CD4-positive, alpha-beta T cell treated with Interleukin-21 for 1 hour (primary cell): ENCODE results near the gene SNX20.
A peak's percentile ranks its signal among the peaks of the same experiment; 100 is the strongest.

Experiments used
- DNase-seq: peaks from one replicate; pipeline ENCODE4 v3.0.0-alpha.2; 2020

Gene SNX20

DNA sequence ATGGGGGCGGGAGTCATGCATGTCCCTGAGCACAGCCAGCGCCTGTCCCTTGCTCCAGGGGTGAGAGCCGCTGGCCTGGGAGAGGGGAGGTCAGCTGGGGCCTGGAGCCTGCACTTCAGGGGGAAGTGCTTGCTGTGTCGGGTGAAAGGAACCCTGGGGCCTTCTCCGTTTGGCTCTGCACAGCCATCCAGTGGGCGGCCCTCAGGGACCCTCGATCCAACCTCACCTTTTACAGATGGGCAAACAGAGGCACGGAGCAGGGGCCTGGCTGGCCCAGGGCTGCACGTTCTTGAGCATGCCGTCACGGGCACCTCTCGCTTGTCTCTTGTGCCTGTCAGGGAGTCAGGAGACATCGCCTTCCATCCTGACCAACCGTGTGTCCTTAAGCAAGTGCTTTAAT lies 1.8 kb downstream of the SNX20 start:
- no peak for DNase-seq

DNA sequence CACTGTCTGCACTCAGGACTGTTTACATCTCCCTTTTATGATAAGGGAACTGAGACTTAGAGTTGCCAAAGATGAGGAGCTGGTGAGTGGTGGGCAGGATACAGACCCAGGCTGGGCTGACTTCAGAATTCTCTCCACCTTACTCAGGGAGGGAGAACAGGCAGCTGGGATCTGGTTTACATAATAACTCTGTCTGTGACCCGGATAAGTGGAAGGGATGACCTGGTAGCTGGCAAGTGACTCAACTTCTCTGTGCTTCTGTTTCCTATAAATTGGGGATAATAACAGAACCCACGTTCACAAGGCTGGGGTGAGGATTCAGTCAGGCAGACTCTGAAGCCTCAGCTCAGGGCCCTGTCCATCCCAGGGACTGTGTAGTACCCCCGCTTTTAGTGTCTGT lies 2.6 kb downstream of the SNX20 start:
- no peak for DNase-seq

DNA sequence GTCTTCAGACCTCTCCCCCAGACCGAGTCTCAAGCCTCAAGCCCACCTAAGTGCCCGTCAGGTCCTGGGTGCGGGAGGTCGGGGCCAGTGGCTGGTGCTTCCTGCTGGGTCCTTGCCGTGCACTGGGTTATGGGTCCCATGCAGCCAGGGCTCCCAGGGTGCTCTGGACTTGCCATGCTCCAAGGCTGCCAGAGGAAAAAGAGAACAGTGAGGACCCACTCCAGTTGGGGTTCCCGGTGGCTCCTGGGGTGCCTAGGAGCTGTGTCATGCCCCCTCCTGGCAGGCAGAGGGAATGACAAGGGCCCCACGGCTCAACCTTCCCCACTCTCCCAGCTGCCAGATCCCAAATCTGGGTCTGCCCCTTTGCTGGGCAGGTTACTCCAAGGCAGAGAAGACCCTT lies 3.8 kb downstream of the SNX20 start:
- no peak for DNase-seq

DNA sequence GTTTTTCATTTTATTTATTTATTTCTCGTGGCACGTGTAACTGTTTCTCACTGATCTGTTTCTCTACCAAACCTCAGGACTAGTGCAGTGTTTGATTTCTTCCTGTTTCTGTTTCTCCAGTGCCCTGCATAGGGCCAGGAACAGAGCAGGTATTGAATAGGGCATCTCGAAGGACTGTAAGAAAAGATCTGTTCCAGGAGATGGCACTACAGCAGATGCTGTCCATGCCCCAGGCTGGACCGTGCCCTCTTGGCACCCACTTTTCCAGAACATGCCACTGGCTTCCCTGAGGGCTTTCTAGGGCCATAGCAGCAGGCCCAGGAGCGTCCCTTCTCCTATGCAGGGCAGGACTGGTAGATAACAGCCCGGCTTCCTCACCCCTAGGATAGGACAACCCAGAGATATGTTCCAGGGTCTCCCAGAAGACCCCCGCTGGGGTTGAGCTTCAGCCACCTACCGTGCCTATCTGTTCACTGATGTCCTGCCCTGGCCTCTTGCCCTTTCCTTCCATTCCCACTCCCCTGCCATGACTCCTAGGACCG lies 4.4 kb downstream of the SNX20 start:
- no peak for DNase-seq

DNA sequence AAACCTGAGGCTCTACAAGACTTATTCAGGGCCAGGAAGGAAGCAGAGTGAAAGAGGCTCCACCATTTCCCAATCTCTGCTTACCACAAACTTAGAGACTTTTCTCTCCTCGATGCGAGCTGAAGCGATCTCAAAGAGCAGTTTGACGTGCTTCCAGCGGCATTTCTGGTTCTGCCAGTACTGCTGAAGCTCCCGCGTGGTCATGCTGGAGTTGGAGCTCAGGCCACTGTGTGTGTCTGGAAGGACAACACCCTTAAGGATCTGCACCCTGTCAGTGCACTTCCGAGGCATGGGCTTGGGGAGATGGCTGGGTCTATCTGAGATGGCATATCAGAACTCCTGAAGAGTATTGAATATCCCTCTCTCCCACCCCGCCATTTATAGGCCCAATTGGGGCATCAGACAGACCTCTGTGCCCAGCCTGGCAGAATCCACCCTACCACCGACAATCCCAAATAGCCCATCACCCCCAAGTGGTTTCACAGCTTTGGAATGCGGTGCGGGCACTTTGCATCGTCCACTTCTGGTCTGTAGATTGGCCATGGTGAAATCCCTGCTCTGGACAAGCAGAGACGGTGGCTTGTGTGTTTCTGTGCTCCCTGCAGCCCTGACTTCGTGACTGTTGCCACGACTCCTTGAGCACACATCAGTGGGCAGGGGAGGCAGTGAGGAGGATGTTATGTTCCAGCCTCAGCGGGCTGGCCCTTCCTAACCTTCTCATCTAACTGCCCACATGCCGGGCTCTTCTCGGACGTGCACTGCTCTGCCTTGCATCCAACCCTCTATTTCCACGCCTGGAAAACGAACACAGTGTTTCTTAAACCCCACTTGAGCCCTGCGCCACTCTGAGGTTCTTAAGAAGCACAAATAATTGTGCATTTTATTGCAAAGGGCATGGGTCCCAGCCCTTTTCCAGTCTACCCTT lies 5.2 kb downstream of the SNX20 start:
- DNase-seq, result no peak

DNA sequence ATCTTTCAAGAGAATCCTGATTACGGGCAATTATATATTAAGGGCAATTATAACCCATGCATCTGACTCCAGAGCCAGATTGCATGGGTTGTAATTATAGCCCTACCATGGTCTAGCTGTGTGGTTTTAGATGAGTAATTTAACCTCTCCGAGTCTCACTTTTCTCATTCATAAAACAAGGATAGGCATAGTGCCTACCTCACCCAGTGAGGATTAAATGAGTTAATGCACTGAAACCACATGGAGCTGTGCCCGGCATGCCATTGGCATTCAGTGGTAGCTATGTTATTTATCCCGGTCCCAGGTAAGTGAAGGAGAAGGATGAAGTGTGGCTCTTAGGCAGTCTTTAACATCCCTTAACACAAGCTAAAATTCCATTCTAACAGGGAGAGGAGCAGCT lies 6.3 kb downstream of the SNX20 start:
- no peak for DNase-seq

DNA sequence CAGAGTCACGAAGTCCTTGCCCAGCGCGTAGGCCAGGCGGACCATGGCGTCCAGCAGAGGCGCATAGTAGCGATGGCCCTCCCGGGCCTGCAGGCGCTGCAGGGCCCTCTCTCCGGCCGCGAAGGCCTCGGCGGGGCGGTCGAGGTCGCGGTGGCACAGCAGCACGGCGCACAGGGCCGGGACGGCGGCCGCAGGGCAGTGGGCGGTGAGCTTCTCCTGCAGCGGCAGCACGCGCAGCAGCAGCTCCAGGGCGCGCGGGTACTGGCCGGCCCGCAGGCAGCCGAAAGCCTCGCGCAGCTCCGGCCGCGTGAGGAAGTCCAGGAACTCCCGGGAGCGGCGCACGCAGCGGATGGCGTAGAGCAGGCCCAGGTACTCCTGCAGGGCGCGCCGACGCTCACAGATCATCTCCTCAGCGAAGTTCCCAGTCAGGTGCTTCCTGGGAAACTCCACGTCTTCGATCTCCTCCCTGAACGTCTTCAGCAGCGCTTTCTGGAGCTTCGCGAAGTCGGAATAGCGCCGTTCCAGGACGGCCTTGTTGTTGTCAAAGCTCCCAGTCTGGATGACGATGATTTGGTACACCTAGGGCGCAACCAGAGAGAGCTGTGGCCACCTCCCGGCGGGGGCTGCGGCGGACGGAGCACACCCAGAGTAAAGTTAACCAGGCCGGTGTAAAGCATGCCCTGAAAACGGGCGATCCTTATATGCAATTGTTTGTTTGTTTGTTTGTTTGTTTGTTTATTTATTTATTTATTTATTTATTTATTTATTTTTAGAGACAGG lies 7.4 kb downstream of the SNX20 start:
- no peak for DNase-seq

DNA sequence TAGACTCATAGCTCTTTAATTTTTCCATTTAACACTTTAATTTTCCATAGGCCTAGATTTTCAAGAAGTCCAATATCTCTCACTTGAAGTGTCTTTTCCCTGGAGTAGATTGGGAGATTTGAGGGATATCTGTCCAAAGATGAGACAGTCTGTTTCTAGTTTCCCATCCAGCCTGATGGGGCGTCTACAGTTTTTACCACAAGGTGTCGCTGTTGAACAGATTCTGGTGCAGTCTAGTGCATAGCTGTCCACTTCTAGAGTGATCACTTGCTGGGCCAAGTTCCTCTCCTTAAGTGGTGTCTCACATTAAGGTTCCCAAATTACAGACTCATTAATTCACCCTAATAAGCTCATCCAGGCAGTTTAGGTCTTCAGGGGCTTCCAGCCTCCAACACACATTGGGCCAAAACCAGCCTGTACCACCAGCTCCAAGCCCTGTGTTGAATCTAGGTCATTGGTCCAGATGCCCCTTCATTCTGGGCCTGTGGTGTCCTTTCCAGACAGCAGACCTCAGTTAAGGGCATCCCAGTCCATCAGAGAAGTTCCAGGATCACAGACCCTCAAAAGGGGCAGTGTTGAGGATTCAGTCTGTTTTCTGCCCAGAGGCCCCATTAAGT lies 9.4 kb downstream of the SNX20 start:
- peak; percentile 71 for DNase-seq

DNA sequence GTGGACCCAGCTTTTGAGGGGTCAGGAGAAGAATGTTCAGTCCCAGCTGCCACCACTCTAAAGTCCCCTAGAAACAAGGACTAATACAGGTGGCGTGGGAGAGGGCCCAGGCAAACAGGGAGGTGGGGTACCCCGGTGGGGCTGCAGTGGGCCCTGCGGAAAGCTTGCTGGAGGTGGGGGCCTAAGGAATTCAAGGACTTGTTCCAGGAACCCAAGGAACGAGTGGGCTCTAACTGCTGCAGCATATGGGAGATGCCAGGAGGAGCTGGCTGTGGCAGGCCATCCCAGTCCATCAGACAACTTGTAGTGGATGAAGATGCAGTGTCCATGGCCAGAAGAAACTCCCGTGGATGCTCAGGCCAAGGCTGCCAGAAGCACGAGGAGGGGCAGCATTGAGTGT lies 10.6 kb downstream of the SNX20 start:
- no peak for DNase-seq

DNA sequence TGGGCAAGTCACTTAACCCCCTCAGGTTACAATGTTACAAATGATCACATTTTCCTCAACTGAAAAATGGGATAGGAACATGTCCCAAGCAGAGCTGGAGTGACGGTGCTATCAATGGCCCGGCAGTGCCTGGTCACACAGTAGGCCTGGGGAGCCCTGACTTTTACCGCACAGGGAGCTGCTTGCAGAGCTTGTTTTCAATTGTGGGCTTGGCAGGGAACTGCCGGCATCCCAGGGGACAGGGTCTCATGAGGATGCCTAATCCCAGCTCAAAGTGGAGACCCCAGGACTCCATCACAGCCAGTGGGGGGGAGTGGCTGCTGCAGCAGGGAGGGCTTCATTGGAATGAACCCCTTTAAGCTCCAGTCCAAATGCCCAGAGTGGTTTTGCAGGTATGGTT lies 11.4 kb downstream of the SNX20 start:
- DNase-seq, result no peak

DNA sequence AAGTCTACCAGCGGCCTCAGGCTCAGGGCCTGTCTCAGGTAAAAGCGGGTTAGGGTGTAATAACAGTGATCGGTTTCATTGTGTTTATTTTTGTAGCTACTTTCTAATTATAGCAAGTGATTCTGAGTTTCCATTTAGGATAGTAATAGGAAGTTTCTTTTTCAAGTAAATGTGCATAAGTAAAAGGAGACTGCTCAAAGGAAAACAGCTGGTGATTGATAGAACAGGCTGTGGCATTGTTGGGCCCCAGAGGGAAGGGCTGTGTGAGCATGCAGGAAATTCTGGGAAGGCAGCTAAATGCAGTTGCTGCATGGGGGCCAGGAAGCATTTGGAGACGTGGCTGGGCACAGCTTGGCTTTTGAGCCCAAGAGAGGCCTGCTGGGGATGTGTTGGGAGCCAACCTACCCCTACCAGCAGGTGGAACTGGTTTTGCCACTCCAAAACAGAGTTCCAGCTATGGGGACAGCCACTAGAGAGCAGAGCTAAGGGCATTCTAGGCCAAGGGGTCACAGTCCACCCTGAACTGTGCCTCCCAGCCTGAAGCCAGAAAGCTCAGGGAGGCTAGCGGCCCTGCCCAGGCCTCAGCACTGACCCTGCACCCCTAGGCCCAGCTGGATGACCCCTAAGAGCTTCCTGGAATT lies 12.6 kb downstream of the SNX20 start:
- DNase-seq, result no peak

DNA sequence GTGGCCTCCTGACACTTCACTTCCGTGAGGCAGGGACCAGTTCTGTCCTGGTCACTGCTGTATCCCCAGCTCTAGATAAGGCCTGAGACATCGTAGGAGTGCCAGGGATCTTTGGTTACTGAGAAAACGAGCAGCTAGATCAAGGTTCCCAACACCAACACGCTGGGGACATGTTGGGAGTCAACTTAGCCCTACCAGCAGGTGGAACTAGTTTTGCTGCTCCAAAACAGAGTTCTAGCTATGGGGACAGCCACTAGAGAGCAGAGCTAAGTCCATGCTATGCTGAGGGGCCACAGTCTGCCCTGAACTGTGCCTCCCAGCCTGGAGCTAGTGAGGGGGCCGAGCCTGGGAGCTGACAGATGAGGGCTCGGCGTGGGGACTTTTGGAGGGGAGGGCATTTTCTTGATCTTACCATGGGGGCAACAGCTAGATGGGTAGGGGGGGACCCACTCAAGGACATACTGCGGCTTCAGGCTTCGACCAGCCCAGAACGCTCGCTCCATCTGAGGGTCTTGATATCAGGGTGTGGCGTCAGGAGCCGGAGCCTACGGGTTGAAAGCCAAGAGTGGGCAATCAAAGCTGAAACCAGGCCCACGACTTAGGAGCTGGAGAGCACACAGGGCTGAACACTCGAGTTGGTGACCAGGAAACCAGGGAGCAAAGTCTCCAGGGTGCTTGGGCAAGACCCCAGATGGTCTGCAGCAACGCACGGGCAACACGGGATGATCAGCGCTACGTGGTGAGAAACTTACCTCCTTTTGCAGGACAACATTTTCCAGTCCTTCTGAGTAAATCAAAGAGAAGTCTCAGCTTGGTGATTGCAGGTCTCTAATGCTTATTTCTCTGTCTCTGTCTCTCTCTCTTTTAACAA lies 13.4 kb downstream of the SNX20 start:
- peak; percentile 28 for DNase-seq

DNA sequence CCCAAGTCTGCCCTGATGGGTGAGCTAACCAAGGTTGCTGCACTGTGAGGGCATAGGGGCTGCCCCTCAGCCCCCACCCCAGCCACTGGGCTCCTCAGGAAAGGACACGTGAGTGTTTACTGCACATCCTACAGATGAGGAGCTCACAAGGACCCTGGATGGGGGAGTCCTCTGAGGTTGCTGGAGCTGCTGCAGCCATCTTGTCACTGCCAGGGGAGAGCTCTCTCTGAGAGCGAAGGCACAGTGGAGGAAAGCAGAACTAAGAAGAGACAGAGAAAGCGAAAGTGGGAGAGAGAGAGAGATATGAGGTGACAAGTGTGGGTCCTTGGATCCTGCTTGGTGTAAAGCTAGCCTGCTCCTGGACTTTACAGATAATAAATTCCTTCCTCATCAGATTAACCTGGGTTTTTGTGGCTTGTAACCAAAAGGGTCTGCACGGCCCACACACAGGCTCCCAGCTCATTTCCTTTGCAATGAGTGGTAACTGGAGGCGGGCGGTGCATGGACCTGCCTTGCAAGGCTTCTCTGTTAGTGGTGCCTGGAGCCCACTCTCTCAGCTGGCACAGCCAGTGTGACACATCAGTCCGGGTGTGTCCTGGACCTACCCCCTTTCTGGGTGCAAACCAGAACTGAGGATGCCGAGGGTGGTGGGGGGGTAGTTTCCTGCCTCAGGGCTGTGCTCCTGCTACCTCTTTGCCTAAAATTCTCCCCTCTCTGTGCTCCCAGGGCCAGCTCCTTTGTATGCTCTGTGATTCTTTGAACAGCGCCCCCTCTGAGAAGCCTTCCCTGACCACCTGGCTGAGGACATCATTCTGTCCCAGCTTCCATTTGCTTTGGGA lies 14.2 kb downstream of the SNX20 start:
- peak; percentile 59 for DNase-seq

DNA sequence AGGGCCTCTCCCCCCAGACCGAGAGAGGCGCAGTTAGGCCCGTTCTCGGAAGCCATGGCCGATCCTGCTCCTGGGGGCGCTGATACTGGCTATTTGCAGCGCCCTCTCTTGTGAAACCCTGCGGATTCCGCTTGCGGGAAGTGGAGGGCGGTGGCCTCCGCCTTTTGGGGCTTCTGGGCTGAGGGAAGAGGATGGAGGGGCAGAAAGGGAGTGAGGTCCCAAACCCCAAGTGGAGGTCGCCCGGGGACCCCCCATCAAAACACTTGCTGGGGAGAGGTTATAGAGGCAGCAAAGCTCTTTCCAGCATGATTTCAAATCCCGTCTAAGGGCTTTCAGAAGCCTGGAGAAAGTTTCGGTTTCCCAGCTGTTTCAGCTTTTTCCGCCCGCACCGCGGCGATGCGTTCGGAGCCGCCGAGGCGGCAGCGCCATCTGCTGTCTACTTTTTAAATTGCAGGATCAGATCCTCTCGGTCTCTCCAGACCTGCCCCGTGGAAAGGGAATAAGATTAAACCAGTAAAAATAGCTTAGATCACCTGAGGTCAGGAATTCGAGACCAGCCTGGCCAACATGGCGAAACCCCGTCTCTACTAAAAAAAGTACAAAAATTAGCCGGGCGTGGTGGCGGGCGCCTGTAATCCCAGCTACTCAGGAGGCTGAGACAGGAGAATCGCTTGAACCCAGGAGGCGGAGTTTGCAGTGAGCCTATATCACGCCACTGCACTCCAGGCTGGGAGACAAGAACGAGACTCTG lies 15.8 kb downstream of the SNX20 start:
- peak; percentile 85 for DNase-seq

DNA sequence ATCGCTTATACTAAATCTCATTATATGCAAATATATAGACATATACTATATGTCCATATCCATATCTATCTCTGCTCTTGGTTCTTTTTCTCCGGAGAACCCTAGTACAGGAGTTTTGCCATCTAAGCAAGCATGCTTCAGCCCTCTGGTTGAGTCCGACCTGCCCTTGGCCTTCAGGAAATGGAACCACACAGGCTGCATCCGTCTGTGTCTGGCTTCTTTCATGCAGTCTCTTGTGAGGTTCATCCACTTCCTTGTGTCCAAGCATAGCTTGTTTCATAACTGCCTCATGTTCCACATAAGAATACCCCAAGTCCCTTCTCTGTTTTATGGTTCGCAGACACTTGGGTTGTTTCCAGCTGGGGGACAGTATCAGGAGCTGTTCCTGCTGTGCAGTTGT lies 16.8 kb downstream of the SNX20 start:
- no peak for DNase-seq

DNA sequence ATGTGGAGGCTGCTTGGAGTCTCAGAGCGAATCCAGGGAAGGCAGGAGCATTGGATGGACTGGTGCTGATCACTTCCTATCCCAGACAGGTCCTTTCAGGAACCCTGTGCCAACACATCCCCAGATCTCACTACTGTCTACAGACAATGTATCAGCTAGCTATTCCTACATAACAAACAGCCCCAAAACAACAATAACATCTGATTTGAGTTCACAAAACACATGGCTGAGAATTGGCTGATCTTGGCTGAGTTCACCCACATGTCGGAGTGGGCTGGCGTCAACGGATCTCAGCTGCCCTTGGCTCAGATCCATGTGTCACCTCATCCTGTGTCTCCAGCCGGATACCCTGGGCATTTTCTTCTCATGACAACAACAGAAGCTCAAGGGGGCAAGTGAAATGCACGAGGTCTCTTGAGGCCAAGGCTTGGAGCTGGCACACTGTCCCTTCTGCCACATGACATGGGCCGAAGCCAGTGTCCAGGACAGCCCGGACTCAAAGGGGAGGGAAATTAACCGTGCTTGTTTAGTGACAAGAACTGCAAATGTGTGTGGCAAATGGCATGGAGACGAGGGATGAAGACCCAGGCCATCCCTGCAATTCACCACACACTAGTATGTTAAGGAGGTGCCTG lies 18.7 kb downstream of the SNX20 start:
- no peak for DNase-seq

DNA sequence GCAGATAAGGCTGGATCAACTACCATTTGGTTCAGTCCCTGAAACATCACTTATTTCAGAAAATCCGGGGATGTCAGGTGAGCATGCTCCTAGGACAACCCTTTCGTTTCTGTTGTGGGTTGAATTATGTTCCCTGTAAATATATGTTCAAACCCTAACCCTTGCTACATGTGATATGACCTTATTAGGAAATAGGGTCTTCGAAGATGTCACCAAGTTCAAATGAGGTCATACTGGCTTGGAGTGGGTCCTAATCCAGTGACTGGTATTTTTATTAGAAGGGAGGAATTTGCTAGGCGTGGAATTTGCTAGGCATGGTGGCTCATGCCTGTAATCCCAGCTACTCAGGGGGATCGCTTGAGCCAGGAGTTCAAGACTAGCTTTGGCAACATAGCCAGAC lies 21.3 kb downstream of the SNX20 start:
- no peak for DNase-seq

DNA sequence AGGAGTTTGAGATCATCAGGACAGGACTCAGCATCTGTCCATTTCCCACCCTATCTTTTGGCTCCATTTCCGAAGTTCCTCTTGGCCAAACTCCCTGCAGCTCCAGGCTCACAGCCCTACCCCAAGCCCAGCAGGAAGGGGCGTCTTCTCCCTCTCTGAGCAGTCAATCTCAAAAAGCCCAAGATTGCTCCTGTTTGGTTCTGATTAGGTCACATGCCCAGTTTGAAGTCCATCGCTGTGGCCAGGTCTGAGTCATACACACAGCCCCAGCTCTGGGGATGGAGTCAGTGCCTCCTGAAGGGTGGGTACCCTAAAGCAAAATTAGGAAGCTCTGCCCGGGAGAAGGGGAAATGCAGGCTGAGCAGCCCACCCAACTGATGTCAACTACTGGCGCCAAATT lies 23.9 kb downstream of the SNX20 start:
- DNase-seq, result no peak

DNA sequence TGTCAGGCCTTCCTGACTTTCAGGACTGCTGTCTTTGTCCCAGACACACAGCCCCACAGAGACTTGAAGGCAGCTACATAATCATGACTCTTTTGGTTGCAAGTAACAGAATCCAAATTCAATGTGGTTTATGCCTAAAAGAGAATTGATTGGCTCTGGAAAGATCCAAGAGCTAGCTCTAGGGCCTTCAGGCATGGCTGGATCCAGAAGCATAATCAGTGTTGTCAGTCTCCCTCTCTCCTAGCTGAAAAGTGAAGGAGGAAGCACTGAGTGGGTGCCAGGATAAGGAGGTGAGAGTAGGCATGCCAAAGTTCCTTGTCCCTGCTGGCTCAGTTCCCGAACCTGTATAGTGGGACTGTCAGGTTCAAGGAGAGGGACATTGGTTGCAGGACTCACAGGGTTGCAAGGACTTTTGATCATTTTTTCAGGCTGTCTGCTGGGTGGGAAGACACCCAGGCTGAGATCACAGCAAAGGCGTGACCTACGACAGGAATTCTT lies 25.5 kb downstream of the SNX20 start:
- DNase-seq, result no peak
